K562 (cell line): ENCODE measurements around the gene MICALL2. TPM values are rescaled to one million over a fixed set of nuclear protein-coding genes. Genes with fewer than 3 reads are reported as not detected.

Experiments
- ATAC-seq: fragments of 200-7000 bp; cut with Tn5 transposase; 3 replicates; pipeline ENCODE4 v1.9.1; 2020; ENCODE audit warnings: moderate library complexity
- BruUV-seq: library from RNA; stranded (reverse); fragments of 400-500 nt; replicated peaks from 2 replicates; lab custom pipeline; 2021; lab: Mats Ljungman, UMichigan
- CTCF ChIA-PET: fragments of 300-600 bp; formaldehyde crosslinking; extraction: SDS; loops from one replicate; lab custom pipeline; 2021; ENCODE audit warnings: low intra/inter-chr PET ratio; lab: Yijun Ruan, JAX
- POLR2A ChIA-PET: fragments of 300-600, 350-650 bp; sonication (Branson Sonifier 250); formaldehyde crosslinking; extraction: SDS; loops from one replicate; lab custom pipeline; 2021; ENCODE audit warnings: antibody characterized with exemption, inconsistent platforms; lab: Yijun Ruan, JAX
- DNase-seq, 4 experiments: peaks; one replicate each; pipeline versions ENCODE4 v3.0.0 to v3.0.0-alpha.2; 2011 to 2018; ENCODE audit warnings: low spot score in 3 of 4, mixed read lengths in 3 of 4; ENCODE audit errors: extremely low read depth in 1 of 4
- FAIRE-seq: peaks from 2 replicates; lab custom pipeline; 2011; peaks lifted over from hg19 to GRCh38; lab: Jason Lieb, UNC
- H2AFZ ChIP-seq: 2 replicates; pipeline ENCODE4 v1.6.0; 2011; ENCODE audit warnings: low read depth, low read length, control low read depth, inconsistent platforms
- H3K27ac ChIP-seq: fragments of 200-600 bp; 3 replicates; pipeline ENCODE4 v1.8.0; 2011; ENCODE audit warnings: low read depth, mild to moderate bottlenecking, control low read depth, inconsistent platforms, low read length, moderate library complexity, mixed read lengths; ENCODE audit errors: extremely low read depth
- H3K27me3 ChIP-seq, 2 experiments: fragments of 300-600 bp in 1 of 2; 2 replicates in 1 of 2; 3 replicates in 1 of 2; pipeline versions ENCODE4 v1.6.0 to v1.8.0; 2011; ENCODE audit warnings: inconsistent platforms in 2 of 2, low read length in 2 of 2, mild to moderate bottlenecking in 1 of 2, mixed read lengths in 1 of 2, moderate library complexity in 1 of 2; ENCODE audit not compliant: control insufficient read depth in 2 of 2, insufficient read depth in 2 of 2
- H3K36me3 ChIP-seq: fragments of 300-600 bp; 3 replicates; pipeline ENCODE4 v1.8.0; 2011; ENCODE audit warnings: mild to moderate bottlenecking, low read length, inconsistent platforms; ENCODE audit not compliant: control insufficient read depth, insufficient read depth
- H3K4me1 ChIP-seq, 2 experiments: fragments of 200-600 bp in 1 of 2; replicated peaks in 1 of 2; 2 replicates in 1 of 2; 3 replicates in 1 of 2; pipeline versions ENCODE4 v1.5.1 to v1.8.0; 2011; ENCODE audit warnings: inconsistent platforms in 2 of 2, low read length in 2 of 2, mild to moderate bottlenecking in 1 of 2, mixed read lengths in 1 of 2, moderate library complexity in 1 of 2; ENCODE audit not compliant: control insufficient read depth in 2 of 2, insufficient read depth in 2 of 2
- H3K4me2 ChIP-seq: 2 replicates; pipeline ENCODE4 v1.6.1; 2011; ENCODE audit warnings: low read length, control low read depth, inconsistent platforms, mixed read lengths; ENCODE audit not compliant: insufficient read depth
- H3K4me3 ChIP-seq: fragments of 200-600 bp; sonication (generic), shearing (Covaris generic); 2 replicates; pipeline ENCODE4 v1.5.1; 2016; ENCODE audit warnings: control low read depth, inconsistent platforms
- H3K79me2 ChIP-seq: fragments of 200-600 bp; 3 replicates; pipeline ENCODE4 v1.8.0; 2011; ENCODE audit warnings: low read length, inconsistent platforms; ENCODE audit not compliant: control insufficient read depth, insufficient read depth
- H3K9ac ChIP-seq, 2 experiments: 2 replicates each; pipeline versions ENCODE4 v1.6.0 to v1.6.1; 2011; ENCODE audit warnings: low read depth in 2 of 2, low read length in 2 of 2, control low read depth in 1 of 2, inconsistent platforms in 1 of 2, mild to moderate bottlenecking in 1 of 2, mixed read lengths in 1 of 2; ENCODE audit not compliant: insufficient read depth in 1 of 2
- H3K9me1 ChIP-seq: one replicate; pipeline ENCODE4 v1.6.0; 2011; ENCODE audit warnings: inconsistent platforms, mild to moderate bottlenecking, low read length, moderate library complexity; ENCODE audit not compliant: control insufficient read depth, insufficient read depth
- H3K9me3 ChIP-seq: replicated peaks from 2 replicates; pipeline ENCODE4 v1.5.1; 2011; ENCODE audit warnings: low read depth, low read length, inconsistent platforms; ENCODE audit not compliant: control insufficient read depth, insufficient read depth
- H4K20me1 ChIP-seq: replicated peaks from 2 replicates; pipeline ENCODE4 v1.6.1; 2011; ENCODE audit warnings: low read length, inconsistent platforms, mixed read lengths; ENCODE audit not compliant: control insufficient read depth, insufficient read depth
- POLR2G ChIP-seq: fragments of 200-400 bp; formaldehyde crosslinking; IDR thresholded peaks from 2 replicates; pipeline ENCODE4 v1.6.1; 2017; ENCODE audit warnings: low read depth, mild to moderate bottlenecking, antibody characterized with exemption, low read length, moderate library complexity
- RUNX1 ChIP-seq: sonication (generic); IDR thresholded peaks from 2 replicates; pipeline ENCODE4 v1.6.1; 2016; ENCODE audit warnings: antibody characterized with exemption, low read depth
- TFAP4 ChIP-seq: sonication (generic); formaldehyde crosslinking; IDR thresholded peaks from 2 replicates; pipeline ENCODE4 v1.8.0; 2022; ENCODE audit warnings: missing genetic modification reagents, mild to moderate bottlenecking, moderate library complexity, borderline replicate concordance
- WGBS: fragments of 100-300 bp; shearing (Covaris generic); methylation state at CpG from one replicate; pipeline ENCODE4 v1.1.6; 2016; ENCODE audit warnings: low coverage, mixed read lengths; ENCODE audit not compliant: insufficient coverage; ENCODE audit errors: missing lambda C conversion rate; 5-methylcytosine and 5-hydroxymethylcytosine counted together
- in situ Hi-C: fragments of 300-500 bp; cut with MboI; formaldehyde crosslinking; loops from 4 replicates; pipeline ENCODE4 v1.15.0; 2018; ENCODE audit warnings: inconsistent platforms, mixed read lengths
- intact Hi-C: fragments of 100-400 bp; cut with micrococcal nuclease; formaldehyde crosslinking; loops from 2 replicates; pipeline ENCODE4 v1.14.2; 2022
- polyA plus RNA-seq, 8 experiments: library from polyadenylated mRNA; depleted of rRNA in 4 of 8; stranded (reverse) in 5 of 8; unstranded in 3 of 8; fragments of >200 nt; fragmentation: Nextera tagmentation in 2 of 8; fragmentation: Illumina TruSeq in 1 of 8; extraction: Ambion mirVana in 2 of 8; extraction: Trizol in 1 of 8; gene quantifications; 2 replicates each; pipeline versions ENCODE4 v1.2.1 to v1.2.3, GENCODE V29; 2011 to 2014; ENCODE audit warnings: inconsistent platforms in 1 of 8, missing spikeins in 1 of 8
- total RNA-seq, 7 experiments: library from RNA; depleted of rRNA in 6 of 7; stranded (reverse); fragments of >200 nt in 6 of 7; fragmentation: Illumina TruSeq in 2 of 7; extraction: Trizol in 2 of 7; gene quantifications; 2 replicates each; pipeline versions ENCODE4 v1.2.1 to v1.2.3, GENCODE V29; 2011 to 2021; ENCODE audit warnings: low replicate concordance in 1 of 7
- TF ChIP-seq, protein P1 (sequence below): sonication (generic); formaldehyde crosslinking; IDR thresholded peaks from 2 replicates; pipeline ENCODE4 v1.8.1; 2023; ENCODE audit warnings: mild to moderate bottlenecking, missing genetic modification reagents
- TF ChIP-seq, protein P2 (sequence below): sonication (generic); formaldehyde crosslinking; IDR thresholded peaks from 2 replicates; pipeline ENCODE4 v1.8.0; 2022; ENCODE audit warnings: mild to moderate bottlenecking, missing genetic modification reagents, borderline replicate concordance

Gene MICALL2
- total and polyA plus RNA-seq, 9 of the 15 experiments (the other 6 are each of a cell fraction or from before 2014, with no cell fraction given), result 1.8 to 103 (median 17.0) TPM

GRCh38 chr7:1468643-1469298 lies 9.5 kb upstream of the MICALL2 start:
- no peaks in the 10 kb centered on the region for H3K79me2 ChIP-seq
- no peaks in the 10 kb centered on the region for H3K9me3 ChIP-seq
- H3K9ac ChIP-seq, result peak overlapping the region in 1 of 2 experiments; percentile 76; a peak in 2 of 4 replicates
- no peak overlapping the region for H3K4me2 ChIP-seq
- H3K4me3 ChIP-seq, result no peak overlapping the region
- TF ChIP-seq TFAP4, result 0 out of 2 replicates have a peak, but pooled peaks have one; percentile 50
- TF ChIP-seq, protein P1, sequence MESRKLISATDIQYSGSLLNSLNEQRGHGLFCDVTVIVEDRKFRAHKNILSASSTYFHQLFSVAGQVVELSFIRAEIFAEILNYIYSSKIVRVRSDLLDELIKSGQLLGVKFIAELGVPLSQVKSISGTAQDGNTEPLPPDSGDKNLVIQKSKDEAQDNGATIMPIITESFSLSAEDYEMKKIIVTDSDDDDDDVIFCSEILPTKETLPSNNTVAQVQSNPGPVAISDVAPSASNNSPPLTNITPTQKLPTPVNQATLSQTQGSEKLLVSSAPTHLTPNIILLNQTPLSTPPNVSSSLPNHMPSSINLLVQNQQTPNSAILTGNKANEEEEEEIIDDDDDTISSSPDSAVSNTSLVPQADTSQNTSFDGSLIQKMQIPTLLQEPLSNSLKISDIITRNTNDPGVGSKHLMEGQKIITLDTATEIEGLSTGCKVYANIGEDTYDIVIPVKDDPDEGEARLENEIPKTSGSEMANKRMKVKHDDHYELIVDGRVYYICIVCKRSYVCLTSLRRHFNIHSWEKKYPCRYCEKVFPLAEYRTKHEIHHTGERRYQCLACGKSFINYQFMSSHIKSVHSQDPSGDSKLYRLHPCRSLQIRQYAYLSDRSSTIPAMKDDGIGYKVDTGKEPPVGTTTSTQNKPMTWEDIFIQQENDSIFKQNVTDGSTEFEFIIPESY (CRISPR knock-in tag), result peak; percentile 96
- TF ChIP-seq RUNX1, result no peak
- peak; percentile 42 for TF ChIP-seq POLR2G
- TF ChIP-seq, protein P2, sequence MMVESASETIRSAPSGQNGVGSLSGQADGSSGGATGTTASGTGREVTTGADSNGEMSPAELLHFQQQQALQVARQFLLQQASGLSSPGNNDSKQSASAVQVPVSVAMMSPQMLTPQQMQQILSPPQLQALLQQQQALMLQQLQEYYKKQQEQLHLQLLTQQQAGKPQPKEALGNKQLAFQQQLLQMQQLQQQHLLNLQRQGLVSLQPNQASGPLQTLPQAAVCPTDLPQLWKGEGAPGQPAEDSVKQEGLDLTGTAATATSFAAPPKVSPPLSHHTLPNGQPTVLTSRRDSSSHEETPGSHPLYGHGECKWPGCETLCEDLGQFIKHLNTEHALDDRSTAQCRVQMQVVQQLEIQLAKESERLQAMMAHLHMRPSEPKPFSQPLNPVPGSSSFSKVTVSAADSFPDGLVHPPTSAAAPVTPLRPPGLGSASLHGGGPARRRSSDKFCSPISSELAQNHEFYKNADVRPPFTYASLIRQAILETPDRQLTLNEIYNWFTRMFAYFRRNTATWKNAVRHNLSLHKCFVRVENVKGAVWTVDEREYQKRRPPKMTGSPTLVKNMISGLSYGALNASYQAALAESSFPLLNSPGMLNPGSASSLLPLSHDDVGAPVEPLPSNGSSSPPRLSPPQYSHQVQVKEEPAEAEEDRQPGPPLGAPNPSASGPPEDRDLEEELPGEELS (CRISPR knock-in tag), result peak; percentile 50; the same call in 1 of the 2 replicates
- no peak for FAIRE-seq
- WGBS, result 78% methylated on average over 16 of the region's 24 CpGs
- H4K20me1 ChIP-seq, result no peaks in the 10 kb centered on the region
- H3K27ac ChIP-seq, result no peak overlapping the region
- no peak overlapping the region for H2AFZ ChIP-seq
- peak; percentile 34; the same call in 2 of the 3 replicates for ATAC-seq
- CTCF ChIA-PET, result no interaction called here
- intact Hi-C loops, result no loop called here
- H3K4me1 ChIP-seq, result peaks cover under 1 to 75% of the 10 kb centered on the region in 2 experiments; a peak in 4 of 5 replicates
- peaks cover 40% of the 10 kb centered on the region; the same call in 2 of the 3 replicates for H3K36me3 ChIP-seq
- DNase-seq, result no peak
- POLR2A ChIA-PET, result no interaction called here
- no TSS peak for BruUV-seq
- no peaks in the 10 kb centered on the region for H3K27me3 ChIP-seq
- no peaks in the 10 kb centered on the region for H3K9me1 ChIP-seq
- in situ Hi-C loops, result loop anchor here (5.0 kb wide), 1 partner anchor 36 kb away; no protein-coding TSS in a partner anchor
